ENCODE data around the gene MRPL39. TPM values are rescaled to one million over a fixed set of nuclear protein-coding genes. Genes with fewer than 3 reads are reported as not detected.

The MRPL39 gene
- total and polyA plus RNA-seq, 3 donors from 2014 or later, result 35.5 to 66.7 (median 48.8) TPM

GRCh38 chr21:25643486-25643885 lies 36.2 kb upstream of the MRPL39 start:
- Histone ChIP-seq H3K27ac (peak overlapping the region; percentile 6 to 45), H3K9me3 (no peaks in the 10 kb centered on the region), H3K4me3 (no peak overlapping the region), H3K36me3 (ENCODE audit: low read depth, missing control alignments) (no peaks in the 10 kb centered on the region), H3K4me1 (peaks cover 14% of the 10 kb centered on the region), H3K27me3 (no peaks in the 10 kb centered on the region)
- intact Hi-C loops (cut with DNase I; ENCODE audit: low total_unique reads), result no loop called here
- 64 to 74% methylated on average over 4 of the region's 4 CpGs for WGBS, 2 donors
- no peak for DNase-seq
- TF ChIP-seq POLR2A (IDR thresholded peaks at IDR 0.05), result no peak
- TF ChIP-seq CTCF (IDR thresholded peaks at IDR 0.05), result no peak

- no peaks in the 10 kb centered on the region for H3K9me3 ChIP-seq
- H3K27me3 ChIP-seq, result no peaks in the 10 kb centered on the region
- 25 to 38% methylated on average over 5 of the region's 5 CpGs for WGBS, 2 donors
- intact Hi-C loops (cut with DNase I; ENCODE audit: low total_unique reads), result no loop called here
- no peak for DNase-seq
- peaks cover 4% of the 10 kb centered on the region for H3K4me1 ChIP-seq
- no peaks in the 10 kb centered on the region for H3K36me3 ChIP-seq (ENCODE audit: low read depth, missing control alignments)
- H3K27ac ChIP-seq, result peak overlapping the region; percentile 84 to 94
- TF ChIP-seq POLR2A (IDR thresholded peaks at IDR 0.05) (no peak), CTCF (IDR thresholded peaks at IDR 0.05) (no peak)
- peak overlapping the region in 1 of 2 donors; percentile 88 for H3K4me3 ChIP-seq
Measured at GRCh38 chr21:25640943-25641292, 33.6 kb upstream of the MRPL39 start.

GRCh38 chr21:25640202-25640942 lies 33.1 kb upstream of the MRPL39 start:
- Histone ChIP-seq H3K9me3 (no peaks in the 10 kb centered on the region), H3K27me3 (no peaks in the 10 kb centered on the region), H3K4me3 (peak overlapping the region; percentile 58 to 88), H3K27ac (peak overlapping the region; percentile 84 to 94), H3K36me3 (ENCODE audit: low read depth, missing control alignments) (no peaks in the 10 kb centered on the region), H3K4me1 (peaks cover 4% of the 10 kb centered on the region)
- WGBS, 2 donors, result 4 to 5% methylated on average over 22 to 27 of the region's 27 CpGs
- intact Hi-C loops (cut with DNase I; ENCODE audit: low total_unique reads), result no loop called here
- DNase-seq, result peak; percentile 60
- no peak for TF ChIP-seq POLR2A (IDR thresholded peaks at IDR 0.05)
- TF ChIP-seq CTCF (IDR thresholded peaks at IDR 0.05), result no peak

GRCh38 chr21:25639551-25640201 lies 32.4 kb upstream of the MRPL39 start:
- TF ChIP-seq POLR2A (IDR thresholded peaks at IDR 0.05) (no peak), CTCF (IDR thresholded peaks at IDR 0.05) (peak in 1 of 3 experiments; percentile 17)
- DNase-seq, result peak; percentile 52
- Histone ChIP-seq H3K4me1 (peaks cover 4% of the 10 kb centered on the region), H3K27ac (peak overlapping the region; percentile 84 to 94), H3K4me3 (peak overlapping the region; percentile 58 to 88), H3K27me3 (no peaks in the 10 kb centered on the region), H3K36me3 (ENCODE audit: low read depth, missing control alignments) (no peaks in the 10 kb centered on the region), H3K9me3 (no peaks in the 10 kb centered on the region)
- 0 to 1% methylated on average over 2 to 25 of the region's 40 CpGs for WGBS, 2 donors
- intact Hi-C loops (cut with DNase I; ENCODE audit: low total_unique reads), result no loop called here
